HepG2 (cell line): ENCODE results near the gene CCDC136. TPM values are rescaled to one million over a fixed set of nuclear protein-coding genes. Genes with fewer than 3 reads are reported as not detected.

Experiments
- ATAC-seq: fragments of 200-7000 bp; cut with Tn5 transposase; 3 replicates; pipeline ENCODE4 v1.9.1; 2020; ENCODE audit warnings: mild to moderate bottlenecking, moderate library complexity
- BruUV-seq: library from RNA; stranded (reverse); fragments of 400-500 nt; replicated peaks from 2 replicates; lab custom pipeline; 2021; lab: Mats Ljungman, UMichigan
- CTCF ChIA-PET: fragments of 300-600 bp; formaldehyde crosslinking; extraction: SDS; loops from one replicate; lab custom pipeline; 2021; ENCODE audit warnings: low total read pairs, inconsistent platforms, low intra/inter-chr PET ratio; lab: Yijun Ruan, JAX
- POLR2A ChIA-PET: fragments of 350-600 bp; sonication (Branson Sonifier 250); formaldehyde crosslinking; loops from one replicate; lab custom pipeline; 2020; ENCODE audit warnings: antibody characterized with exemption, inconsistent platforms; lab: Yijun Ruan, JAX
- DNase-seq: peaks from one replicate; pipeline ENCODE4 v3.0.0-alpha.2; 2015; ENCODE audit warnings: low spot score
- FAIRE-seq: peaks from 3 replicates; lab custom pipeline; 2011; peaks lifted over from hg19 to GRCh38; lab: Jason Lieb, UNC
- H2AFZ ChIP-seq: one replicate; pipeline ENCODE4 v1.6.1; 2011; ENCODE audit warnings: low read length, inconsistent platforms
- H3K27ac ChIP-seq: fragments of 300-600 bp; 3 replicates; pipeline ENCODE4 v1.8.0; 2011; ENCODE audit warnings: mixed run types, mild to moderate bottlenecking, mixed read lengths, low read length, inconsistent platforms; ENCODE audit not compliant: insufficient read depth; ENCODE audit errors: extremely low read length
- H3K27me3 ChIP-seq, 2 experiments: fragments of 200-600 bp in 1 of 2; 2 replicates in 1 of 2; 3 replicates in 1 of 2; pipeline versions ENCODE4 v1.6.0 to v1.8.0; 2011; ENCODE audit warnings: low read length in 2 of 2, mild to moderate bottlenecking in 2 of 2, moderate library complexity in 2 of 2, inconsistent platforms in 1 of 2; ENCODE audit not compliant: insufficient read depth in 2 of 2, control insufficient read depth in 1 of 2
- H3K36me3 ChIP-seq, 2 experiments: fragments of 200-600 bp in 1 of 2; replicated peaks in 1 of 2; 2 replicates in 1 of 2; 3 replicates in 1 of 2; pipeline versions ENCODE4 v1.5.1 to v1.8.0; 2011; ENCODE audit warnings: low read length in 2 of 2, inconsistent platforms in 1 of 2; ENCODE audit not compliant: insufficient read depth in 2 of 2, control insufficient read depth in 1 of 2
- H3K4me1 ChIP-seq: 2 replicates; pipeline ENCODE4 v1.5.1; 2012; ENCODE audit warnings: low read length, inconsistent platforms; ENCODE audit not compliant: insufficient read depth
- H3K4me2 ChIP-seq: 2 replicates; pipeline ENCODE4 v1.6.0; 2011; ENCODE audit warnings: low read depth, low read length, inconsistent platforms
- H3K4me3 ChIP-seq, 3 experiments: fragments of 200-600 bp in 1 of 3; sonication (generic), shearing (Covaris generic) in 1 of 3; replicated peaks in 1 of 3; 2 replicates each; pipeline ENCODE4 v1.5.1; 2011 to 2016; ENCODE audit warnings: low read length in 3 of 3, inconsistent platforms in 2 of 3, low read depth in 2 of 3, mild to moderate bottlenecking in 2 of 3, control low read depth in 1 of 3, mixed read lengths in 1 of 3; ENCODE audit not compliant: insufficient read depth in 1 of 3
- H3K79me2 ChIP-seq: one replicate; pipeline ENCODE4 v1.6.1; 2011; ENCODE audit warnings: low read length, inconsistent platforms; ENCODE audit not compliant: insufficient read depth
- H3K9ac ChIP-seq: 2 replicates; pipeline ENCODE4 v1.6.0; 2011; ENCODE audit warnings: mild to moderate bottlenecking, low read depth, low read length, inconsistent platforms; ENCODE audit not compliant: insufficient read depth
- H3K9me3 ChIP-seq: 2 replicates; pipeline ENCODE4 v1.5.1; 2012; ENCODE audit warnings: mild to moderate bottlenecking, low read length
- H4K20me1 ChIP-seq: 2 replicates; pipeline ENCODE4 v1.6.0; 2011; ENCODE audit warnings: inconsistent platforms, mild to moderate bottlenecking, low read length, moderate library complexity; ENCODE audit not compliant: insufficient read depth
- CEBPB ChIP-seq: IDR thresholded peaks from 2 replicates; pipeline ENCODE4 v1.6.1; 2011; ENCODE audit warnings: low read depth, low read length, improper control_type of control experiment, borderline replicate concordance
- CTCF ChIP-seq: sonication (generic); formaldehyde crosslinking; IDR thresholded peaks from 2 replicates; pipeline ENCODE4 v1.5.0; 2020; ENCODE audit warnings: mild to moderate bottlenecking, missing genetic modification reagents, moderate library complexity
- FOXO4 ChIP-seq: sonication (generic); formaldehyde crosslinking; conservative IDR thresholded peaks from 2 replicates; pipeline ENCODE4 v1.8.1; 2023; ENCODE audit warnings: missing genetic modification reagents
- GTF2F1 ChIP-seq: fragments of 150-350 bp; IDR thresholded peaks from 2 replicates; pipeline ENCODE4 v1.6.1; 2014; ENCODE audit warnings: low read length
- IKZF5 ChIP-seq: IDR thresholded peaks from 2 replicates; pipeline ENCODE4 v1.6.1; 2018; ENCODE audit warnings: missing genetic modification reagents, mild to moderate bottlenecking, missing compliant biosample characterization
- KLF9 ChIP-seq: IDR thresholded peaks from 2 replicates; pipeline ENCODE4 v1.6.1; 2016; ENCODE audit warnings: low read depth
- MTERF4 ChIP-seq: sonication (generic); formaldehyde crosslinking; IDR thresholded peaks from 2 replicates; pipeline ENCODE4 v1.8.0; 2023; ENCODE audit warnings: mild to moderate bottlenecking, missing genetic modification reagents
- SMARCC2 ChIP-seq: fragments of 450-650 bp; IDR thresholded peaks from 2 replicates; pipeline ENCODE4 v1.6.1; 2017; ENCODE audit warnings: antibody characterized with exemption, mild to moderate bottlenecking
- SMC3 ChIP-seq: IDR thresholded peaks from 2 replicates; pipeline ENCODE4 v1.6.1; 2011; ENCODE audit warnings: low read length, improper control_type of control experiment
- TOPORS ChIP-seq: sonication (generic); formaldehyde crosslinking; IDR thresholded peaks from 2 replicates; pipeline ENCODE4 v1.8.0; 2023; ENCODE audit warnings: mild to moderate bottlenecking, missing genetic modification reagents
- ZBTB2 ChIP-seq: sonication (generic); formaldehyde crosslinking; IDR thresholded peaks from 2 replicates; pipeline ENCODE4 v1.8.0; 2022; ENCODE audit warnings: low read depth, missing genetic modification reagents
- ZBTB44 ChIP-seq: sonication (generic); formaldehyde crosslinking; IDR thresholded peaks from 2 replicates; pipeline ENCODE4 v1.4.0; 2020; ENCODE audit warnings: missing genetic modification reagents
- ZNF569 ChIP-seq: sonication (generic); formaldehyde crosslinking; IDR thresholded peaks from 2 replicates; pipeline ENCODE4 v1.5.0; 2020; ENCODE audit warnings: mild to moderate bottlenecking, missing genetic modification reagents, moderate library complexity, borderline replicate concordance
- WGBS: methylation state at CpG from one replicate; pipeline ENCODE4 v1.1.6; 2017; ENCODE audit warnings: low lambda C conversion rate; 5-methylcytosine and 5-hydroxymethylcytosine counted together
- in situ Hi-C: cut with HindIII; loops from 2 replicates; pipeline ENCODE4 v1.10.0; 2017; ENCODE audit warnings: low pct_unique_long_range_greater_than_20kb; ENCODE audit not compliant: extremely low pct_ligation_motif_present
- intact Hi-C: fragments of 100-400 bp; cut with micrococcal nuclease; formaldehyde crosslinking; loops from one replicate; pipeline ENCODE4 v1.10.0; 2022; ENCODE audit not compliant: unreplicated experiment
- polyA plus RNA-seq, 8 experiments: library from polyadenylated mRNA; depleted of rRNA in 3 of 8; stranded (reverse) in 7 of 8; unstranded in 1 of 8; fragments of >200 nt; fragmentation: Illumina TruSeq in 4 of 8; extraction: Trizol in 4 of 8; gene quantifications; 2 replicates each; pipeline versions ENCODE4 v1.2.1 to v1.2.3, GENCODE V29; 2011 to 2016; ENCODE audit warnings: low read depth in 4 of 8, missing spikeins in 1 of 8, mixed read lengths in 1 of 8; ENCODE audit not compliant: insufficient read depth in 1 of 8
- total RNA-seq, 5 experiments: library from RNA; depleted of rRNA; stranded (reverse); fragments of >200 nt; fragmentation: Illumina TruSeq; extraction: Trizol; gene quantifications; 2 replicates each; pipeline ENCODE4 v1.2.3, GENCODE V29; 2016; ENCODE audit warnings: low read depth in 1 of 5

CCDC136 gene
- total and polyA plus RNA-seq, 2 of the 13 experiments (the other 11 are each of a cell fraction or from before 2014, with no cell fraction given) = 0.04 to 0.38 TPM

- peak; percentile 62 for TF ChIP-seq CTCF
- TF ChIP-seq ZNF569 = no peak
- peak; percentile 41 for TF ChIP-seq SMC3
- TF ChIP-seq FOXO4 (CRISPR knock-in tag) = no peak
Observed at GRCh38 chr7:128863433-128863989, 71.7 kb downstream of the CCDC136 start (continued).

GRCh38 chr7:128865303-128865702 lies 73.5 kb downstream of the CCDC136 start:
- H3K79me2 ChIP-seq = peaks cover 11% of the 10 kb centered on the region
- in situ Hi-C loops = no loop called here
- peaks cover 39% of the 10 kb centered on the region for H3K4me1 ChIP-seq
- no peak overlapping the region for H3K9ac ChIP-seq
- no peak for FAIRE-seq
- ATAC-seq = no peak
- H3K4me2 ChIP-seq = no peak overlapping the region
- H2AFZ ChIP-seq = no peak overlapping the region
- DNase-seq = no peak
- POLR2A ChIA-PET = no interaction called here
- no peak overlapping the region for H3K4me3 ChIP-seq
- no TSS peak for BruUV-seq
- CTCF ChIA-PET = no interaction called here
- H4K20me1 ChIP-seq = no peaks in the 10 kb centered on the region; the same call in 1 of the 2 replicates
- peaks cover 0 to 5% of the 10 kb centered on the region in 2 experiments; a peak in 2 of 5 replicates for H3K36me3 ChIP-seq
- intact Hi-C loops = loop anchor here (10.0 kb wide), 1 partner anchor 81 kb away; no protein-coding TSS in a partner anchor
- H3K9me3 ChIP-seq = no peaks in the 10 kb centered on the region
- peaks cover 0 to 2% of the 10 kb centered on the region in 2 experiments; a peak in 1 of 5 replicates for H3K27me3 ChIP-seq
- H3K27ac ChIP-seq = no peak overlapping the region
- WGBS = 96% methylated on average over 10 of the region's 12 CpGs
- TF ChIP-seq GTF2F1 (no peak), TOPORS (CRISPR knock-in tag) (no peak), ZBTB2 (CRISPR knock-in tag) (no peak), MTERF4 (CRISPR knock-in tag) (no peak), ZBTB44 (CRISPR knock-in tag) (no peak), SMARCC2 (no peak), IKZF5 (CRISPR knock-in tag) (no peak), CEBPB (no peak), KLF9 (no peak)
